ENCODE measurements around the gene WWTR1. TPM values are rescaled to one million over a fixed set of nuclear protein-coding genes. Genes with fewer than 3 reads are reported as not detected.

The WWTR1 gene
- total RNA-seq, 2 donors from 2014 or later = 17.3 to 18.5 TPM

- no peak overlapping the region for H3K27ac Mint-ChIP-seq
- H3K4me3 ChIP-seq (ENCODE audit: low read length) = no peak overlapping the region
Observed at GRCh38 chr3:149630806-149631205, 27.0 kb downstream of the WWTR1 start.

GRCh38 chr3:149628957-149629670 is 28.7 kb downstream of the WWTR1 start:
- Histone ChIP-seq H3K27me3 (ENCODE audit: control insufficient read depth, insufficient read depth, low read length, poor library complexity, severe bottlenecking) (no peaks in the 10 kb centered on the region), H3K4me1 (ENCODE audit: control insufficient read depth, insufficient read depth, low read length) (peaks cover 5% of the 10 kb centered on the region), H3K9ac (ENCODE audit: extremely low read depth, low read length, poor library complexity, severe bottlenecking) (no peak overlapping the region), H3K4me3 (ENCODE audit: low read length) (no peak overlapping the region), H3K36me3 (ENCODE audit: control insufficient read depth, insufficient read depth, low read length) (peaks cover 17% of the 10 kb centered on the region), H3K9me3 (ENCODE audit: control insufficient read depth, low read length) (no peaks in the 10 kb centered on the region), H3K27ac (ENCODE audit: low read depth, low read length) (no peak overlapping the region)
- Mint-ChIP-seq H3K9me3 (no peaks in the 10 kb centered on the region), H3K27ac (no peak overlapping the region), H3K36me3 (ENCODE audit: low read depth) (peaks cover 10% of the 10 kb centered on the region), H3K4me3 (no peak overlapping the region), H3K27me3 (ENCODE audit: insufficient read depth) (no peaks in the 10 kb centered on the region), H3K4me1 (peaks cover 19% of the 10 kb centered on the region)
- no peak for DNase-seq
- WGBS, 2 experiments (ENCODE audit: insufficient coverage in 1 of 2, insufficient read length in 1 of 2) = 95 to 98% methylated on average over 5 to 6 of the region's 6 CpGs
- no peak for TF ChIP-seq CTCF (conservative IDR thresholded peaks at IDR 0.05)

More at GRCh38 chr3:149630806-149631205, 27.0 kb downstream of the WWTR1 start:
- no peaks in the 10 kb centered on the region for H3K9me3 Mint-ChIP-seq
- Histone ChIP-seq H3K9me3 (ENCODE audit: control insufficient read depth, low read length) (no peaks in the 10 kb centered on the region), H3K27me3 (ENCODE audit: control insufficient read depth, insufficient read depth, low read length, poor library complexity, severe bottlenecking) (no peaks in the 10 kb centered on the region), H3K9ac (ENCODE audit: extremely low read depth, low read length, poor library complexity, severe bottlenecking) (no peak overlapping the region), H3K27ac (ENCODE audit: low read depth, low read length) (no peak overlapping the region), H3K36me3 (ENCODE audit: control insufficient read depth, insufficient read depth, low read length) (peaks cover 17% of the 10 kb centered on the region), H3K4me1 (ENCODE audit: control insufficient read depth, insufficient read depth, low read length) (peaks cover 4% of the 10 kb centered on the region)
- 89% methylated on average over 1 of the region's 1 CpG; no CpG with 5 or more reads in 1 of the 2 experiments for WGBS, 2 experiments (ENCODE audit: insufficient coverage in 1 of 2, insufficient read length in 1 of 2)
- no peak for TF ChIP-seq CTCF (conservative IDR thresholded peaks at IDR 0.05)
- H3K4me1 Mint-ChIP-seq = peaks cover 29% of the 10 kb centered on the region
- no peak for DNase-seq
- H3K36me3 Mint-ChIP-seq (ENCODE audit: low read depth) = peaks cover 10% of the 10 kb centered on the region
- no peaks in the 10 kb centered on the region for H3K27me3 Mint-ChIP-seq (ENCODE audit: insufficient read depth)
- no peak overlapping the region for H3K4me3 Mint-ChIP-seq

GRCh38 chr3:149626671-149627070 is 31.2 kb downstream of the WWTR1 start:
- no peak for DNase-seq
- H3K27me3 Mint-ChIP-seq (ENCODE audit: insufficient read depth) = no peaks in the 10 kb centered on the region
- H3K36me3 Mint-ChIP-seq (ENCODE audit: low read depth) = no peaks in the 10 kb centered on the region
- Histone ChIP-seq H3K4me1 (ENCODE audit: control insufficient read depth, insufficient read depth, low read length) (peaks cover 5% of the 10 kb centered on the region), H3K4me3 (ENCODE audit: low read length) (no peak overlapping the region), H3K27me3 (ENCODE audit: control insufficient read depth, insufficient read depth, low read length, poor library complexity, severe bottlenecking) (no peaks in the 10 kb centered on the region), H3K27ac (ENCODE audit: low read depth, low read length) (no peak overlapping the region), H3K9me3 (ENCODE audit: control insufficient read depth, low read length) (no peaks in the 10 kb centered on the region), H3K9ac (ENCODE audit: extremely low read depth, low read length, poor library complexity, severe bottlenecking) (no peak overlapping the region), H3K36me3 (ENCODE audit: control insufficient read depth, insufficient read depth, low read length) (no peaks in the 10 kb centered on the region)
- peaks cover 22% of the 10 kb centered on the region for H3K4me1 Mint-ChIP-seq
- H3K27ac Mint-ChIP-seq = no peak overlapping the region
- WGBS, 2 experiments (ENCODE audit: insufficient coverage in 1 of 2, insufficient read length in 1 of 2) = 96 to 100% methylated on average over 2 to 4 of the region's 4 CpGs
- TF ChIP-seq CTCF (conservative IDR thresholded peaks at IDR 0.05) = no peak
- no peak overlapping the region for H3K4me3 Mint-ChIP-seq
- H3K9me3 Mint-ChIP-seq = no peaks in the 10 kb centered on the region

All from endodermal cell (in vitro differentiated cells).